Ascending aorta (tissue), 2 donors: ENCODE results near the gene RNF151. TPM values are rescaled to one million over a fixed set of nuclear protein-coding genes. Genes with fewer than 3 reads are reported as not detected.

Experiments used
- DNase-seq, 2 donors: peaks; one replicate each; pipeline ENCODE4 v3.0.0-alpha.2; 2019; ENCODE audit warnings: low spot score in 2 of 2
- H3K27ac ChIP-seq, 2 donors: fragments of 200-600 bp; sonication (generic); one replicate each; pipeline ENCODE4 v1.5.1; 2016 to 2017; ENCODE audit warnings: mild to moderate bottlenecking in 1 of 2
- H3K27me3 ChIP-seq: fragments of 200-600 bp; sonication (generic); one replicate; pipeline ENCODE4 v1.5.1; 2017
- H3K36me3 ChIP-seq, 2 donors: fragments of 200-600 bp; sonication (generic); one replicate each; pipeline ENCODE4 v1.5.1; 2016
- H3K4me1 ChIP-seq, 2 donors: fragments of 200-600 bp; sonication (generic); one replicate each; pipeline ENCODE4 v1.5.1; 2016 to 2017; ENCODE audit warnings: mild to moderate bottlenecking in 1 of 2
- H3K4me3 ChIP-seq, 2 donors: fragments of 200-600 bp; sonication (generic); one replicate each; pipeline ENCODE4 v1.5.1; 2016 to 2017; ENCODE audit warnings: mild to moderate bottlenecking in 1 of 2
- H3K9me3 ChIP-seq, 2 donors: fragments of 200-600 bp; sonication (generic); one replicate each; pipeline ENCODE4 v1.5.1; 2016
- intact Hi-C: fragments of 100-400 bp; cut with DNase I; formaldehyde crosslinking; loops from one replicate; pipeline ENCODE4 v1.15.1; 2023
- total RNA-seq: library from RNA; depleted of rRNA; stranded (reverse); fragments of >200 nt; gene quantifications from one replicate; pipeline ENCODE4 v1.1.0, GENCODE V29; 2016
- TF ChIP-seq, protein P1 (sequence below), 3 experiments: fragments of 200-600 bp in 2 of 3; fragments of 450-650 bp in 1 of 3; sonication (generic) in 2 of 3; IDR thresholded peaks; one replicate each; pipeline ENCODE4 v1.5.1; 2016 to 2019; ENCODE audit warnings: antibody characterized with exemption in 3 of 3, mild to moderate bottlenecking in 1 of 3, moderate library complexity in 1 of 3

RNF151 gene
- total RNA-seq, 1 donor from 2014 or later: not detected

DNA sequence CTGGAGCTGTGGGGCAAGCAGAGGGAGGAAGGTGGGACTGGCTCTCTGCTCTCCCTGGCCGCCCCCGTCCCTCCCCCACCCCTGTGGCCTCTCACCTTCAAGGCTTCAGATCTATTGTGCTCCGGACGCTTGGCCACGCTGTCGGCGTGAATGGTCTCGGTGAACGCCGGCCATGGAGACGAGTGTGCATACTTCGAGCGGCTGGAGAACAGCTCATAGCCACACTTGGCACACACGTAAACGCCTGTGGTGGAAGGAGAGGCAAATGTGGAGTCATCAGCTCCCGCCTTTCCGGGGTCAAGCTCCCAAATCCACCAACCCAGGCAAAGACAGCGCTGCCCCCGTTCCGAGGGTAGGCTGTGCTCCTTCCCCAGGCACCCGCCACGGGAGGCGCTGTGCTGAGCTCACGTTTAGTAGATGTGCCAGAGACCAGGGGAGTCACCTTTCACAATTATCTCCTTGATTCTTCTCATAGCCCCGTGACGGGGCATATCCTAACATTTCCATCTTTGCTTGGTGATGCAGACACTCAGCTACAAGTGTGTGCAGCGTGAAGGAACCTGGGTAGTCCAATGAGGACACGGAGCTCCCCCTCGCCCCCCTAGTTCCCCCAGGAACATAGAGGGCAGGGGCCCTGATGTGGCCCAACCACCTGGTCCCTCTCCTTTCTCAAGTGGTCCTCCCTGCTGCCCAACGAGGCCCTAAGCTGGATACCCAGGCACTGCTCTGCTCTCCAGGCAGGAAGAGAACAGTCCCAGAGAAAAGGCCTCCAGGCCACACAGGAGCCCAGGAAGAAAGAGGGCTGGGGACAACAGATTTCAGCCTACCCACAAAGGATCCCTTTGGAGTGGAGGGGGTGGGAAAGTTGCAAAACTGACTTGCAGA is 25.3 kb upstream of the RNF151 start:
- TF ChIP-seq, protein P1, sequence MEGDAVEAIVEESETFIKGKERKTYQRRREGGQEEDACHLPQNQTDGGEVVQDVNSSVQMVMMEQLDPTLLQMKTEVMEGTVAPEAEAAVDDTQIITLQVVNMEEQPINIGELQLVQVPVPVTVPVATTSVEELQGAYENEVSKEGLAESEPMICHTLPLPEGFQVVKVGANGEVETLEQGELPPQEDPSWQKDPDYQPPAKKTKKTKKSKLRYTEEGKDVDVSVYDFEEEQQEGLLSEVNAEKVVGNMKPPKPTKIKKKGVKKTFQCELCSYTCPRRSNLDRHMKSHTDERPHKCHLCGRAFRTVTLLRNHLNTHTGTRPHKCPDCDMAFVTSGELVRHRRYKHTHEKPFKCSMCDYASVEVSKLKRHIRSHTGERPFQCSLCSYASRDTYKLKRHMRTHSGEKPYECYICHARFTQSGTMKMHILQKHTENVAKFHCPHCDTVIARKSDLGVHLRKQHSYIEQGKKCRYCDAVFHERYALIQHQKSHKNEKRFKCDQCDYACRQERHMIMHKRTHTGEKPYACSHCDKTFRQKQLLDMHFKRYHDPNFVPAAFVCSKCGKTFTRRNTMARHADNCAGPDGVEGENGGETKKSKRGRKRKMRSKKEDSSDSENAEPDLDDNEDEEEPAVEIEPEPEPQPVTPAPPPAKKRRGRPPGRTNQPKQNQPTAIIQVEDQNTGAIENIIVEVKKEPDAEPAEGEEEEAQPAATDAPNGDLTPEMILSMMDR (IDR thresholded peaks at IDR 0.05): no peak
- H3K4me1 ChIP-seq: peaks cover 10 to 11% of the 10 kb centered on the region in 2 donors
- H3K9me3 ChIP-seq: no peaks in the 10 kb centered on the region
- DNase-seq: no peak
- H3K27me3 ChIP-seq: no peaks in the 10 kb centered on the region
- intact Hi-C loops: loop anchor here (2.0 kb wide), 2 partner anchors 13 to 17 kb away; partner anchors contain the start of gene NDUFB10
- H3K4me3 ChIP-seq: peak overlapping the region; percentile 70 to 92
- peak overlapping the region; percentile 78 to 81 for H3K27ac ChIP-seq
- H3K36me3 ChIP-seq: peaks cover 39 to 42% of the 10 kb centered on the region in 2 donors

DNA sequence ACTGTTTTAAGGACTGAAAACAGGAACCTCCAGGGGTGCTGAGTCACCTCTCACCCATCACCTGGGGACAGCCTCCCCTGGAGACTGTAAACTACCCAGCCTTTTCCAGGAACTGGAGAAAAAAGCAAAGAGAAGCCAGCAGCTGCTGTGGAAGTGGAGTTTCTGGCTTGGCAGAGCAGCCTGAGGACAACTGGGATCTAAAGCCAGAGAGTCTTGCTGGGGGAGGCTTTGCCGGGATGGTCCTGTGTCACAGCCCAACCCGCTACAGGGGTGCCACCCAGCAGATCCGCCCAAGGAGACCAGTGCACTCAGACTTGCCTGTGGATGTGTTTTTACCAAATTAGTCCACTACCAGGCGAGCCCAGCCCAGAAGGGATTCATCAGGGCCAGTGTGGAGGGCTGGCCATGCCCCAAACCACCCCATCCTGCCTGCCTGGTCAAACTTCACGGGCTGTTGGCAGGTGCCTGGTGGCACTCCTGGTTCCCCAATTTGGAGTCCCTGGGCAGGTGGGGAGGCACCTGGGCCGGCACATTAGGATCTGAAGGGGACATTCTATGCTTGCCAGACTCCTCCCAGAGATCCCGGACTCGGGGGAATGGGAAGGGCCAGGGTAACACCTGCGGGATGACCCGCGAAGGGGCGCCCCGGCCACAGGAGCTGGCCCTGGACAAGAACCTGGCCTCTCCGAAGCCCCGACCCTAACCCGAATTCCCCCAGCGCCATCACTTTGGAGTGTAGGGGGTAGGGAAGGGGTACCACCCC is 24.4 kb upstream of the RNF151 start:
- H3K27me3 ChIP-seq: no peaks in the 10 kb centered on the region
- intact Hi-C loops: loop anchor here (2.0 kb wide), 2 partner anchors 13 to 17 kb away; partner anchors contain the start of gene NDUFB10
- peak overlapping the region; percentile 78 to 81 for H3K27ac ChIP-seq
- TF ChIP-seq, protein P1 (IDR thresholded peaks at IDR 0.05): no peak
- peak overlapping the region; percentile 70 to 92 for H3K4me3 ChIP-seq
- peaks cover 36 to 37% of the 10 kb centered on the region in 2 donors for H3K36me3 ChIP-seq
- DNase-seq: no peak
- no peaks in the 10 kb centered on the region for H3K9me3 ChIP-seq
- peaks cover 10 to 11% of the 10 kb centered on the region in 2 donors for H3K4me1 ChIP-seq

DNA sequence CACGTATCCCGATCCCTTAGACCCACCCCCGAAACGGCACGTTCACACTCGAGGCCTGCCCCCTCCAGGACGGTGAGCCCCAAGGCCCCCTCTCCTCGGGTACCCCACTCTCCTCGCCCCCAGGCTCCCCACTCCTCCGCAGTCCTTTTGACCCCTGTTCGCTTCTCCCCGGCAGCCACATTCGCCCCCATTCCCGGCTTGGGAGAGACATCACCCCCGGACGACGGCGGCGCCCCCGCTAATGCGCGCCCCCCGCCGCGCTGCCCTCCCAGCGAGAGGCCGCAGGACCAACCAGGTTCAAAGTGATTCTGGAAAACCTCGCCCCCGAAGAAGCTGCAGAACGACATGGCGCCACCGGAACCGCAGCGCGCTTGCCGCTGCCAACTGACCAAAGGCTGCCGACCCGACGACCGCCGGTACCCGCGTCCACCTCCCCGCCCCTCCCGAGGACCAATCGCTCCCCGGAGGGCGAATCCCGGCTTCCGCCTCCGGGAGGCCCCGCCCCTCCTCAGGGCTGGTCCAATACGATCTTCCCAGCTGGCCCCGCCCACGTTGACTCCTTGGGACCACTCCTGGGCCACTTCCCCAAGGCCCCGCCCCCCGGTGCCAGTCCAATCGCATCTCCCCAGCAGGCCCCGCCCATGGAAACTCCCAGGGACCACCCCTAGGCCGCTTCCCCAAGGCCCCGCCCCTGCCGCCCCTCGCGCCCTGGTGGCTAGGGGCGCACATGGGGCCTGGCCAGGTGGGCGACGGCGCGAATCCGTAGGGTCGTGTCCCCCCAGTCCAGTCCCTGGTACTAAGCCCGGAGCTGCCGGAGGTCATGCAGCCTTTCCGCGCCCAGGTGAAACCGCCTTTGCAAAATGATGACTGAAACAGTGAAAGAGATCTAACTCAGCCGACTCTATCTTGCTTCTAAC is 23.6 kb upstream of the RNF151 start, which contains the start of gene MSRB1:
Gene MSRB1, minus strand, starts transcription at position 390 of the 917 bp plus-strand sequence. Its CDS starts 43 bp downstream, at position 347.
- TF ChIP-seq, protein P1 (IDR thresholded peaks at IDR 0.05): no peak
- Histone ChIP-seq H3K36me3 (peaks cover 29 to 31% of the 10 kb centered on the region in 2 donors), H3K27ac (peak within 1 kb of the TSS; percentile 78 to 81), H3K9me3 (no peaks in the 10 kb centered on the region), H3K27me3 (no peaks in the 10 kb centered on the region), H3K4me3 (peak within 1 kb of the TSS; percentile 70 to 92), H3K4me1 (peaks cover 10 to 11% of the 10 kb centered on the region in 2 donors)
- intact Hi-C loops: loop anchor here (1.0 to 2.0 kb wide), 3 partner anchors 14 to 116 kb away; partner anchors contain the start of genes FAHD1 and NDUFB10
- DNase-seq: peak; percentile 99 to 100

DNA sequence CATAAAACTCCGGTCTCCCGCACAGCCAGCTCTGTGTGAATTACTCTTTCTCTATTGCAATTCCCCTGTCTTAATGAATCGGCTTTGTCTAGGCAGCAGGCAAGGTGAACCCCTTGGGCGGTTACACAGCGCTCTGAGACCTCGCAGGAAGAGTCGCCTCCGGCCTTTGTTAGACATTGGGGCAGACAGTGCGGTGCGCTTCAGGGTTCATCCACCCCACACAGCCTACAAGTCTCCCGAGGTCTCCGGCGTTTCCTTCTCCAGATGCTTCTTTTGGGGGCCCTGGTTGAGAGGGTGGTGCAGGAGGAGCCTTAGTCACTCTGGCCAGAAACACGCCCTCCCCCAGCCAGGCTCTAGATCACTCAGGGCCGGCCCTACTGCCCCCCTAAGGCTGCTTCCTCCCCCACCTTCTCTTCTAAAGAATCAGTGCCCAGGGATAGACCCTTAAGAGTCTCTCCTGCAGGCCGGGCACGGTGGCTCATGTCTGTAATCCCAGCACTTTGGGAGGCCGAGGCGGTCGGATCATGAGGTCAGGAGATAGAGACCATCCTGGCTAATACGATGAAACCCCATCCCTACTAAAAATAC is 21.9 kb upstream of the RNF151 start:
- Histone ChIP-seq H3K4me1 (peaks cover 10 to 11% of the 10 kb centered on the region in 2 donors), H3K36me3 (peaks cover 13 to 14% of the 10 kb centered on the region in 2 donors), H3K9me3 (no peaks in the 10 kb centered on the region), H3K27me3 (no peaks in the 10 kb centered on the region), H3K4me3 (no peak overlapping the region), H3K27ac (no peak overlapping the region)
- TF ChIP-seq, protein P1 (IDR thresholded peaks at IDR 0.05): no peak
- intact Hi-C loops: no loop called here
- DNase-seq: no peak
